Measurements from ENCODE around the gene INAVA. TPM values are rescaled to one million over a fixed set of nuclear protein-coding genes. Genes with fewer than 3 reads are reported as not detected.

Gene INAVA
- total and polyA plus RNA-seq, 9 donors: 1.2 to 5.3 (median 2.2) TPM

DNA sequence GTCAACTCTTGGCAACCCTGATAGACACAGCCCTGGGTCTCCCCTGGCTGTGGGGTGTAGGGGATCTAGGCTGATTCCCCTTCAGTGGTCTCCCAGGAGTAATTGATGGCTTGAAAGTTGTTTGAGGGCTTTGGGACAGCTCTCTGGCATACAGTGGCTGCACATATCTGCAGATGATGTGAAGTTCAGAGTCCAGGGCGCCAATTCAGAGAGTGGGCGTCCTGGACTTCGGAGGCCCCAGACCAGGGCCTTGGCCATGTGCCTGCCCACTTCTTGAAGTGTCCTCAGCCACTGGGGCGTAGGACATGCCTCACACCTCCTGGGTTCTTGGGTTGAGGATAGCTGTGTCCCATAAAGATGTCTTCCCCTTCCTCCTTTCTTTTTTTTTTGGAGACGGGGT, 2.6 kb downstream of the INAVA start:
- Histone ChIP-seq H3K27me3 (ENCODE audit: control insufficient read depth, insufficient read depth, low read length) (peaks cover 6% of the 10 kb centered on the region), H3K27ac (ENCODE audit: low read length) (no peak overlapping the region), H3K9me3 (replicated peaks; ENCODE audit: control insufficient read depth, low read depth, low read length) (no peaks in the 10 kb centered on the region), H3K4me1 (ENCODE audit: control insufficient read depth, insufficient read depth, low read length) (peaks cover 10% of the 10 kb centered on the region), H3K4me3 (ENCODE audit: low read length) (no peak overlapping the region), H3K36me3 (ENCODE audit: control insufficient read depth, insufficient read depth, low read length) (no peaks in the 10 kb centered on the region)
- WGBS (ENCODE audit: insufficient coverage): 83% methylated on average over 3 of the region's 5 CpGs
- no peak for DNase-seq

GRCh38 chr1:200899015-200899386, 4.3 kb downstream of the INAVA start:
- H3K36me3 ChIP-seq (ENCODE audit: control insufficient read depth, insufficient read depth, low read length): no peaks in the 10 kb centered on the region
- no CpG with 5 or more reads among the region's 3 CpGs for WGBS (ENCODE audit: insufficient coverage)
- peaks cover 9% of the 10 kb centered on the region for H3K4me1 ChIP-seq (ENCODE audit: control insufficient read depth, insufficient read depth, low read length)
- H3K27ac ChIP-seq (ENCODE audit: low read length): no peak overlapping the region
- no peak for DNase-seq
- no peak overlapping the region for H3K4me3 ChIP-seq (ENCODE audit: low read length)
- H3K27me3 ChIP-seq (ENCODE audit: control insufficient read depth, insufficient read depth, low read length): no peaks in the 10 kb centered on the region
- no peaks in the 10 kb centered on the region for H3K9me3 ChIP-seq (replicated peaks; ENCODE audit: control insufficient read depth, low read depth, low read length)

GRCh38 chr1:200899451-200899915, 4.8 kb downstream of the INAVA start:
- Histone ChIP-seq H3K4me1 (ENCODE audit: control insufficient read depth, insufficient read depth, low read length) (peaks cover 5% of the 10 kb centered on the region), H3K27me3 (ENCODE audit: control insufficient read depth, insufficient read depth, low read length) (no peaks in the 10 kb centered on the region), H3K36me3 (ENCODE audit: control insufficient read depth, insufficient read depth, low read length) (no peaks in the 10 kb centered on the region), H3K9me3 (replicated peaks; ENCODE audit: control insufficient read depth, low read depth, low read length) (no peaks in the 10 kb centered on the region), H3K27ac (ENCODE audit: low read length) (no peak overlapping the region), H3K4me3 (ENCODE audit: low read length) (no peak overlapping the region)
- 76% methylated on average over 10 of the region's 10 CpGs for WGBS (ENCODE audit: insufficient coverage)
- DNase-seq: no peak

GRCh38 chr1:200899954-200900867, 5.5 kb downstream of the INAVA start:
- Histone ChIP-seq H3K4me1 (ENCODE audit: control insufficient read depth, insufficient read depth, low read length) (peaks cover 4% of the 10 kb centered on the region), H3K27me3 (ENCODE audit: control insufficient read depth, insufficient read depth, low read length) (no peaks in the 10 kb centered on the region), H3K9me3 (replicated peaks; ENCODE audit: control insufficient read depth, low read depth, low read length) (no peaks in the 10 kb centered on the region), H3K4me3 (ENCODE audit: low read length) (no peak overlapping the region), H3K36me3 (ENCODE audit: control insufficient read depth, insufficient read depth, low read length) (no peaks in the 10 kb centered on the region), H3K27ac (ENCODE audit: low read length) (no peak overlapping the region)
- 85% methylated on average over 9 of the region's 16 CpGs for WGBS (ENCODE audit: insufficient coverage)
- no peak for DNase-seq

GRCh38 chr1:200900877-200901276, 6.2 kb downstream of the INAVA start:
- H3K36me3 ChIP-seq (ENCODE audit: control insufficient read depth, insufficient read depth, low read length): no peaks in the 10 kb centered on the region
- H3K4me3 ChIP-seq (ENCODE audit: low read length): no peak overlapping the region
- H3K9me3 ChIP-seq (replicated peaks; ENCODE audit: control insufficient read depth, low read depth, low read length): no peaks in the 10 kb centered on the region
- DNase-seq: no peak
- H3K27me3 ChIP-seq (ENCODE audit: control insufficient read depth, insufficient read depth, low read length): no peaks in the 10 kb centered on the region
- H3K4me1 ChIP-seq (ENCODE audit: control insufficient read depth, insufficient read depth, low read length): peaks cover 4% of the 10 kb centered on the region
- no peak overlapping the region for H3K27ac ChIP-seq (ENCODE audit: low read length)
- 78% methylated on average over 16 of the region's 17 CpGs for WGBS (ENCODE audit: insufficient coverage)

- peaks cover 4% of the 10 kb centered on the region for H3K4me1 ChIP-seq (ENCODE audit: control insufficient read depth, insufficient read depth, low read length)
- DNase-seq: no peak
- WGBS (ENCODE audit: insufficient coverage): 100% methylated on average over 1 of the region's 5 CpGs
- H3K9me3 ChIP-seq (replicated peaks; ENCODE audit: control insufficient read depth, low read depth, low read length): no peaks in the 10 kb centered on the region
- no peaks in the 10 kb centered on the region for H3K27me3 ChIP-seq (ENCODE audit: control insufficient read depth, insufficient read depth, low read length)
- no peaks in the 10 kb centered on the region for H3K36me3 ChIP-seq (ENCODE audit: control insufficient read depth, insufficient read depth, low read length)
- no peak overlapping the region for H3K27ac ChIP-seq (ENCODE audit: low read length)
- H3K4me3 ChIP-seq (ENCODE audit: low read length): no peak overlapping the region
Observed at GRCh38 chr1:200901350-200901749, 6.7 kb downstream of the INAVA start.

- no peak for DNase-seq
- no peaks in the 10 kb centered on the region for H3K27me3 ChIP-seq (ENCODE audit: control insufficient read depth, insufficient read depth, low read length)
- no peak overlapping the region for H3K4me3 ChIP-seq (ENCODE audit: low read length)
- H3K27ac ChIP-seq (ENCODE audit: low read length): no peak overlapping the region
- H3K36me3 ChIP-seq (ENCODE audit: control insufficient read depth, insufficient read depth, low read length): no peaks in the 10 kb centered on the region
- no peaks in the 10 kb centered on the region for H3K4me1 ChIP-seq (ENCODE audit: control insufficient read depth, insufficient read depth, low read length)
- H3K9me3 ChIP-seq (replicated peaks; ENCODE audit: control insufficient read depth, low read depth, low read length): no peaks in the 10 kb centered on the region
- 60% methylated on average over 7 of the region's 8 CpGs for WGBS (ENCODE audit: insufficient coverage)
Observed at GRCh38 chr1:200901796-200902444, 7.2 kb downstream of the INAVA start.

DNA sequence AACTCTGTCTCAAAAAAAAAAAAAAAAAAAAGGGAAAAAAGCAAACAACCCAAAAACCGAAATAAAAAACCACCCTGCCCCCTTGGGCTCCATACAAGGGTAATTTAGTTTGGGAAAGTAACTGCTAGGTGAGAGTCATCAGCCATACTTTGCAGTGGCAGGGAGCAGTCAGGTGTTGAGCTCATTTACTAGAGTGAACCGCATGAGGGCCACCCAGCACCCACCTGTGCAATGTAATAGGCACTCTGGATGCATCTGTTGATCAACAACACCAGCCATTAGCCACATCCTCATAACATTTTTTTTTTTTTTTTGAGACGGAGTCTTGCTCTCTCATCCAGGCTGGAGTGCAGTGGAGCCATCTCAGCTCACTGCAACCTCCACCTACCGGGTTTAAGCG, 9.1 kb downstream of the INAVA start:
- H3K27ac ChIP-seq (ENCODE audit: low read length): no peak overlapping the region
- no peaks in the 10 kb centered on the region for H3K36me3 ChIP-seq (ENCODE audit: control insufficient read depth, insufficient read depth, low read length)
- no peak overlapping the region for H3K4me3 ChIP-seq (ENCODE audit: low read length)
- no peaks in the 10 kb centered on the region for H3K27me3 ChIP-seq (ENCODE audit: control insufficient read depth, insufficient read depth, low read length)
- H3K4me1 ChIP-seq (ENCODE audit: control insufficient read depth, insufficient read depth, low read length): no peaks in the 10 kb centered on the region
- no peaks in the 10 kb centered on the region for H3K9me3 ChIP-seq (replicated peaks; ENCODE audit: control insufficient read depth, low read depth, low read length)
- no peak for DNase-seq
- 80% methylated on average over 3 of the region's 5 CpGs for WGBS (ENCODE audit: insufficient coverage)

DNA sequence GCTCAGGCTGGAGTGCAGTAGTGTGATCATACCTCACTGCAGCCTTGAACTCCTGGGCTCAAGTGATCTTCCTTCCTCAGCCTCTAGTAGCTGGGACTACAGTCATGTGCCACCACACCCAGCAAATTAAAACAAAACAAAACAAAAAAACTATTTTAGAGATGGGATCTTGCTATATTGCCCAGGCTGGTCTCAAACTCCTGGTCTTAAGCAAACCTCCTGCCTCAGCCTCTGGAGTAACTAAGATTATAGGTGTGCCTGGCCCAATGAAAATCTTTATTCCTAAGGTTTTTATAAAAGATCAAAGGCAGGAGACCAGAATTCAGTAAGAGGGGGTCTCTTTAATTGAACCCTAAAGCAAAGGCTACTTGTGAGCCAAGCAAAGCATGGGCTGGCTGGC, 10.1 kb downstream of the INAVA start:
- Histone ChIP-seq H3K4me1 (ENCODE audit: control insufficient read depth, insufficient read depth, low read length) (no peaks in the 10 kb centered on the region), H3K27me3 (ENCODE audit: control insufficient read depth, insufficient read depth, low read length) (no peaks in the 10 kb centered on the region), H3K27ac (ENCODE audit: low read length) (no peak overlapping the region), H3K4me3 (ENCODE audit: low read length) (no peak overlapping the region), H3K9me3 (replicated peaks; ENCODE audit: control insufficient read depth, low read depth, low read length) (no peaks in the 10 kb centered on the region), H3K36me3 (ENCODE audit: control insufficient read depth, insufficient read depth, low read length) (no peaks in the 10 kb centered on the region)
- DNase-seq: no peak

GRCh38 chr1:200905411-200906052, 10.8 kb downstream of the INAVA start:
- Histone ChIP-seq H3K36me3 (ENCODE audit: control insufficient read depth, insufficient read depth, low read length) (no peaks in the 10 kb centered on the region), H3K4me3 (ENCODE audit: low read length) (no peak overlapping the region), H3K4me1 (ENCODE audit: control insufficient read depth, insufficient read depth, low read length) (no peaks in the 10 kb centered on the region), H3K9me3 (replicated peaks; ENCODE audit: control insufficient read depth, low read depth, low read length) (no peaks in the 10 kb centered on the region), H3K27me3 (ENCODE audit: control insufficient read depth, insufficient read depth, low read length) (no peaks in the 10 kb centered on the region), H3K27ac (ENCODE audit: low read length) (no peak overlapping the region)
- no peak for DNase-seq
- WGBS (ENCODE audit: insufficient coverage): no CpG with 5 or more reads among the region's 4 CpGs

All from muscle of leg (tissue), 11 donors.